ENCODE results near the gene CXCR5.

The CXCR5 gene

GRCh38 chr11:118843565-118843964 is 40.1 kb upstream of the CXCR5 start:
- TF ChIP-seq CTCF (IDR thresholded peaks at IDR 0.05; ENCODE audit: borderline replicate concordance, insufficient read depth, low read depth, low read length) = no peak
- no peak overlapping the region for H3K4me3 ChIP-seq (ENCODE audit: low read depth, low read length)

GRCh38 chr11:118845369-118845768 is 38.3 kb upstream of the CXCR5 start:
- no peak overlapping the region for H3K4me3 ChIP-seq (ENCODE audit: low read depth, low read length)
- no peak for TF ChIP-seq CTCF (IDR thresholded peaks at IDR 0.05; ENCODE audit: borderline replicate concordance, insufficient read depth, low read depth, low read length)

GRCh38 chr11:118846181-118846935 is 37.3 kb upstream of the CXCR5 start:
- no peak overlapping the region for H3K4me3 ChIP-seq (ENCODE audit: low read depth, low read length)
- TF ChIP-seq CTCF (IDR thresholded peaks at IDR 0.05; ENCODE audit: borderline replicate concordance, insufficient read depth, low read depth, low read length) = no peak

GRCh38 chr11:118849825-118850224 is 33.9 kb upstream of the CXCR5 start:
- TF ChIP-seq CTCF (IDR thresholded peaks at IDR 0.05; ENCODE audit: borderline replicate concordance, insufficient read depth, low read depth, low read length) = no peak
- H3K4me3 ChIP-seq (ENCODE audit: low read depth, low read length) = no peak overlapping the region

- no peak overlapping the region for H3K4me3 ChIP-seq (ENCODE audit: low read depth, low read length)
- no peak for TF ChIP-seq CTCF (IDR thresholded peaks at IDR 0.05; ENCODE audit: borderline replicate concordance, insufficient read depth, low read depth, low read length)
Measured at GRCh38 chr11:118851970-118852369, 31.7 kb upstream of the CXCR5 start.

GRCh38 chr11:118853678-118854077 is 30.0 kb upstream of the CXCR5 start:
- TF ChIP-seq CTCF (IDR thresholded peaks at IDR 0.05; ENCODE audit: borderline replicate concordance, insufficient read depth, low read depth, low read length) = no peak
- H3K4me3 ChIP-seq (ENCODE audit: low read depth, low read length) = no peak overlapping the region

GRCh38 chr11:118856314-118856713 is 27.4 kb upstream of the CXCR5 start:
- no peak for TF ChIP-seq CTCF (IDR thresholded peaks at IDR 0.05; ENCODE audit: borderline replicate concordance, insufficient read depth, low read depth, low read length)
- H3K4me3 ChIP-seq (ENCODE audit: low read depth, low read length) = no peak overlapping the region

Measured in GM12875 (cell line).